Tibial artery (tissue), 4 donors: Measurements from ENCODE around the gene RALB.

Experiments used
- DNase-seq, 2 donors: peaks; one replicate each; pipeline ENCODE4 v3.0.0-alpha.2; 2019
- H3K27ac ChIP-seq, 2 donors: fragments of 200-600 bp; sonication (generic) in 1 of 2; 1 replicate in 1 of 2; 2 replicates in 1 of 2; pipeline ENCODE4 v1.5.1; 2018 to 2019; ENCODE audit warnings: mild to moderate bottlenecking in 1 of 2
- H3K27me3 ChIP-seq, 2 donors: fragments of 200-600 bp; sonication (generic) in 1 of 2; one replicate each; pipeline versions ENCODE4 v1.5.1 to v1.6.0; 2016 to 2019
- H3K36me3 ChIP-seq, 3 donors: fragments of 200-600 bp; sonication (generic) in 2 of 3; one replicate each; pipeline ENCODE4 v1.5.1; 2016 to 2019; ENCODE audit warnings: mild to moderate bottlenecking in 2 of 3
- H3K4me1 ChIP-seq, 4 donors: fragments of 200-600 bp; sonication (generic) in 2 of 4; 1 replicate in 3 of 4; 2 replicates in 1 of 4; pipeline ENCODE4 v1.5.1; 2016 to 2019
- H3K4me3 ChIP-seq, 2 donors: fragments of 200-600 bp; sonication (generic) in 1 of 2; 1 replicate in 1 of 2; 2 replicates in 1 of 2; pipeline ENCODE4 v1.5.1; 2018 to 2019; ENCODE audit warnings: mild to moderate bottlenecking in 2 of 2
- H3K9me3 ChIP-seq, 3 donors: fragments of 200-600 bp; sonication (generic) in 1 of 3; one replicate each; pipeline ENCODE4 v1.5.1; 2016 to 2019
- CTCF ChIP-seq, 2 experiments: fragments of 200-600 bp in 1 of 2; fragments of 450-650 bp in 1 of 2; IDR thresholded peaks; one replicate each; pipeline ENCODE4 v1.5.1; 2017 to 2019; ENCODE audit warnings: antibody characterized with exemption in 2 of 2, mild to moderate bottlenecking in 1 of 2, moderate library complexity in 1 of 2
- intact Hi-C: fragments of 100-400 bp; cut with DNase I; formaldehyde crosslinking; loops from one replicate; pipeline ENCODE4 v1.15.0; 2023; ENCODE audit warnings: low total_unique reads

RALB gene

GRCh38 chr2:120243211-120243610 is 9.4 kb upstream of the RALB start:
- no peak for TF ChIP-seq CTCF (IDR thresholded peaks at IDR 0.05)
- Histone ChIP-seq H3K4me1 (peaks cover 0 to 20% (median 10%) of the 10 kb centered on the region in 4 donors), H3K27me3 (no peaks in the 10 kb centered on the region), H3K36me3 (no peaks in the 10 kb centered on the region), H3K27ac (no peak overlapping the region), H3K9me3 (no peaks in the 10 kb centered on the region), H3K4me3 (no peak overlapping the region)
- intact Hi-C loops: no loop called here
- DNase-seq: no peak

GRCh38 chr2:120243875-120244553 is 8.6 kb upstream of the RALB start:
- TF ChIP-seq CTCF (IDR thresholded peaks at IDR 0.05): no peak
- H3K9me3 ChIP-seq: no peaks in the 10 kb centered on the region
- no peaks in the 10 kb centered on the region for H3K36me3 ChIP-seq
- no peak overlapping the region for H3K27ac ChIP-seq
- peaks cover 0 to 18% (median 9%) of the 10 kb centered on the region in 4 donors for H3K4me1 ChIP-seq
- no peaks in the 10 kb centered on the region for H3K27me3 ChIP-seq
- no peak overlapping the region for H3K4me3 ChIP-seq
- DNase-seq: peak in 1 of 2 donors; percentile 9
- intact Hi-C loops: no loop called here

GRCh38 chr2:120244656-120245519 is 7.8 kb upstream of the RALB start:
- no peak for DNase-seq
- Histone ChIP-seq H3K36me3 (no peaks in the 10 kb centered on the region), H3K9me3 (no peaks in the 10 kb centered on the region), H3K4me1 (peaks cover 0 to 9% (median under 1%) of the 10 kb centered on the region in 4 donors), H3K27ac (no peak overlapping the region), H3K27me3 (no peaks in the 10 kb centered on the region), H3K4me3 (no peak overlapping the region)
- TF ChIP-seq CTCF (IDR thresholded peaks at IDR 0.05): no peak
- intact Hi-C loops: no loop called here

GRCh38 chr2:120245520-120246332 is 6.9 kb upstream of the RALB start:
- Histone ChIP-seq H3K9me3 (no peaks in the 10 kb centered on the region), H3K27me3 (no peaks in the 10 kb centered on the region), H3K36me3 (no peaks in the 10 kb centered on the region), H3K4me1 (peaks cover 0 to 9% (median 0%) of the 10 kb centered on the region in 4 donors), H3K27ac (no peak overlapping the region), H3K4me3 (no peak overlapping the region)
- no peak for DNase-seq
- TF ChIP-seq CTCF (IDR thresholded peaks at IDR 0.05): no peak
- intact Hi-C loops: no loop called here

GRCh38 chr2:120246546-120247300 is 5.9 kb upstream of the RALB start:
- no peak overlapping the region for H3K27ac ChIP-seq
- DNase-seq: no peak
- no peaks in the 10 kb centered on the region for H3K27me3 ChIP-seq
- H3K9me3 ChIP-seq: no peaks in the 10 kb centered on the region
- intact Hi-C loops: no loop called here
- no peaks in the 10 kb centered on the region for H3K36me3 ChIP-seq
- H3K4me1 ChIP-seq: peaks cover 0 to 10% (median under 1%) of the 10 kb centered on the region in 4 donors
- H3K4me3 ChIP-seq: no peak overlapping the region
- TF ChIP-seq CTCF (IDR thresholded peaks at IDR 0.05): no peak
